Keratinocyte (primary cell): Measurements from ENCODE around the gene TACR2. TPM values are rescaled to one million over a fixed set of nuclear protein-coding genes. Genes with fewer than 3 reads are reported as not detected.
A peak's percentile ranks its signal among the peaks of the same experiment; 100 is the strongest.

Source experiments
- DNase-seq: peaks from one replicate; pipeline ENCODE4 v3.0.0-alpha.2; 2011; ENCODE audit warnings: low read depth, missing footprints, low spot score
- FAIRE-seq: peaks from 2 replicates; lab custom pipeline; 2011; peaks lifted over from hg19 to GRCh38; lab: Jason Lieb, UNC
- H2AFZ ChIP-seq: 2 replicates; pipeline ENCODE4 v1.6.0; 2012; ENCODE audit warnings: low read length, control low read depth, inconsistent platforms; ENCODE audit not compliant: control insufficient read depth
- H3K27ac ChIP-seq: 2 replicates; pipeline ENCODE4 v1.5.1; 2011; ENCODE audit warnings: low read length; ENCODE audit not compliant: control insufficient read depth, insufficient read depth
- H3K27me3 ChIP-seq: 3 replicates; pipeline ENCODE4 v1.6.0; 2011; ENCODE audit warnings: low read length; ENCODE audit not compliant: control insufficient read depth, insufficient read depth; ENCODE audit errors: extremely low read depth
- H3K36me3 ChIP-seq, 2 experiments: 2 replicates in 1 of 2; 3 replicates in 1 of 2; pipeline ENCODE4 v1.5.1; 2011; ENCODE audit warnings: low read length in 2 of 2, mild to moderate bottlenecking in 1 of 2; ENCODE audit not compliant: control insufficient read depth in 2 of 2, insufficient read depth in 2 of 2; ENCODE audit errors: extremely low read depth in 1 of 2
- H3K4me1 ChIP-seq: 3 replicates; pipeline ENCODE4 v1.5.1; 2011; ENCODE audit warnings: low read length; ENCODE audit not compliant: control insufficient read depth, insufficient read depth; ENCODE audit errors: extremely low read depth
- H3K4me2 ChIP-seq: 3 replicates; pipeline ENCODE4 v1.6.0; 2011; ENCODE audit warnings: low read depth, low read length; ENCODE audit not compliant: control insufficient read depth, insufficient read depth; ENCODE audit errors: extremely low read depth
- H3K4me3 ChIP-seq, 3 experiments: fragments of 200-600 bp in 1 of 3; sonication (generic) in 1 of 3; 2 replicates in 2 of 3; 3 replicates in 1 of 3; pipeline ENCODE4 v1.5.1; 2011 to 2016; ENCODE audit warnings: low read length in 3 of 3, mild to moderate bottlenecking in 3 of 3, control low read depth in 2 of 3, inconsistent platforms in 1 of 3, low read depth in 1 of 3, mixed read lengths in 1 of 3, mixed run types in 1 of 3, moderate library complexity in 1 of 3; ENCODE audit not compliant: control insufficient read depth in 2 of 3, insufficient read depth in 2 of 3; ENCODE audit errors: extremely low read depth in 1 of 3
- H3K79me2 ChIP-seq: 2 replicates; pipeline ENCODE4 v1.6.0; 2012; ENCODE audit warnings: low read length; ENCODE audit not compliant: control insufficient read depth, insufficient read depth
- H3K9ac ChIP-seq: 3 replicates; pipeline ENCODE4 v1.6.0; 2011; ENCODE audit warnings: low read length; ENCODE audit not compliant: control insufficient read depth, insufficient read depth; ENCODE audit errors: extremely low read depth
- H3K9me1 ChIP-seq: 3 replicates; pipeline ENCODE4 v1.6.0; 2011; ENCODE audit warnings: low read length; ENCODE audit not compliant: control insufficient read depth, insufficient read depth; ENCODE audit errors: extremely low read depth
- H3K9me3 ChIP-seq: 2 replicates; pipeline ENCODE4 v1.5.1; 2012; ENCODE audit warnings: low read depth, low read length; ENCODE audit not compliant: control insufficient read depth
- H4K20me1 ChIP-seq: 3 replicates; pipeline ENCODE4 v1.6.0; 2011; ENCODE audit warnings: low read length; ENCODE audit not compliant: control insufficient read depth, insufficient read depth; ENCODE audit errors: extremely low read depth
- EZH2 ChIP-seq: IDR thresholded peaks from one replicate; pipeline ENCODE4 v1.6.1; 2012; ENCODE audit warnings: inconsistent platforms, mild to moderate bottlenecking, low read length, moderate library complexity
- dilution Hi-C: fragments of 300-500 bp; cut with MboI; formaldehyde crosslinking; loops from one replicate; pipeline ENCODE4 v1.7.0; 2020; ENCODE audit warnings: low sequenced_read_pairs; ENCODE audit not compliant: extremely low pct_ligation_motif_present
- polyA plus RNA-seq, 5 experiments: library from polyadenylated mRNA; depleted of rRNA in 3 of 5; stranded (reverse) in 3 of 5; stranded (forward) in 1 of 5; unstranded in 1 of 5; fragments of >200 nt; gene quantifications; 1 replicate in 1 of 5; 2 replicates in 3 of 5; 3 replicates in 1 of 5; pipeline versions ENCODE4 v1.2.1 to v1.2.3, GENCODE V29; 2011 to 2012; ENCODE audit warnings: missing spikeins in 2 of 5, low read depth in 1 of 5, low replicate concordance in 1 of 5
- TF ChIP-seq, protein P1 (sequence below), 3 experiments: IDR thresholded peaks in 1 of 3; conservative IDR thresholded peaks in 1 of 3; optimal IDR thresholded peaks in 1 of 3; 2 replicates in 2 of 3; 3 replicates in 1 of 3; pipeline versions ENCODE3 to v1.5.1; 2011; ENCODE audit warnings: low read length in 3 of 3, mild to moderate bottlenecking in 3 of 3, moderate library complexity in 2 of 3, control low read depth in 1 of 3, inconsistent platforms in 1 of 3; ENCODE audit not compliant: insufficient read depth in 2 of 3; ENCODE audit errors: extremely low read depth in 1 of 3

TACR2 gene
- polyA plus RNA-seq, 1 donor (not counting 4 experiments of a cell fraction or from before 2014, with no cell fraction given): 0.07 TPM

DNA sequence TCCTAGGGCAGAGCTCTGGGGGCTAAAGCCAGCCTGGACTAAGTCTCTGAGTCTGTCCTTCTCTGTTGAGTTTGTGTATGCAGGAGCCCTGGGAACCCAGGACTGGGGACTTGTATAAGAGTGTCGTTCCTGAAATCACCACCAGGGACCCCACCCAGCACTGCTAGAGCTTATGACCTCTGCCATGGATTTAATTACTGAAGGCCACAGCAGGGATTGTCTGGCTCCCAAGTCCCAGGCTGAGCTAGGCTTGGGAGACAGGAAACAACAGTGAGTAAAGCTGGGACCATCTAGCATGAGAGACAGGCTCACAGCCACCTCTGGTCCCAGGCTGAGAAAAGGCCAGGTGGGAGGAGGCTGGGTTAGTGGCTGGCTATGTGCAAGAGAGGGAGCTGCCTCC lies 33.1 kb upstream of the TACR2 start:
- Histone ChIP-seq H3K36me3 (no peaks in the 10 kb centered on the region), H3K9me1 (no peaks in the 10 kb centered on the region), H3K27ac (no peak overlapping the region), H4K20me1 (no peaks in the 10 kb centered on the region), H3K4me3 (no peak overlapping the region), H3K4me1 (peaks cover 37% of the 10 kb centered on the region), H3K79me2 (no peaks in the 10 kb centered on the region), H3K9ac (no peak overlapping the region), H2AFZ (no peak overlapping the region), H3K27me3 (no peaks in the 10 kb centered on the region), H3K4me2 (no peak overlapping the region), H3K9me3 (no peaks in the 10 kb centered on the region)
- dilution Hi-C loops: no loop called here
- TF ChIP-seq, protein P1, sequence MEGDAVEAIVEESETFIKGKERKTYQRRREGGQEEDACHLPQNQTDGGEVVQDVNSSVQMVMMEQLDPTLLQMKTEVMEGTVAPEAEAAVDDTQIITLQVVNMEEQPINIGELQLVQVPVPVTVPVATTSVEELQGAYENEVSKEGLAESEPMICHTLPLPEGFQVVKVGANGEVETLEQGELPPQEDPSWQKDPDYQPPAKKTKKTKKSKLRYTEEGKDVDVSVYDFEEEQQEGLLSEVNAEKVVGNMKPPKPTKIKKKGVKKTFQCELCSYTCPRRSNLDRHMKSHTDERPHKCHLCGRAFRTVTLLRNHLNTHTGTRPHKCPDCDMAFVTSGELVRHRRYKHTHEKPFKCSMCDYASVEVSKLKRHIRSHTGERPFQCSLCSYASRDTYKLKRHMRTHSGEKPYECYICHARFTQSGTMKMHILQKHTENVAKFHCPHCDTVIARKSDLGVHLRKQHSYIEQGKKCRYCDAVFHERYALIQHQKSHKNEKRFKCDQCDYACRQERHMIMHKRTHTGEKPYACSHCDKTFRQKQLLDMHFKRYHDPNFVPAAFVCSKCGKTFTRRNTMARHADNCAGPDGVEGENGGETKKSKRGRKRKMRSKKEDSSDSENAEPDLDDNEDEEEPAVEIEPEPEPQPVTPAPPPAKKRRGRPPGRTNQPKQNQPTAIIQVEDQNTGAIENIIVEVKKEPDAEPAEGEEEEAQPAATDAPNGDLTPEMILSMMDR (optimal IDR thresholded peaks at IDR 0.05 in 1 of 3, IDR thresholded peaks at IDR 0.05 in 1 of 3, conservative IDR thresholded peaks at IDR 0.05 in 1 of 3; ENCODE audit: extremely low read depth in 1 of 3, insufficient read depth in 2 of 3, low read length in 3 of 3): peak; percentile 44 to 57 (median 56)
- TF ChIP-seq EZH2: no peak
- no peak for DNase-seq
- no peak for FAIRE-seq

DNA sequence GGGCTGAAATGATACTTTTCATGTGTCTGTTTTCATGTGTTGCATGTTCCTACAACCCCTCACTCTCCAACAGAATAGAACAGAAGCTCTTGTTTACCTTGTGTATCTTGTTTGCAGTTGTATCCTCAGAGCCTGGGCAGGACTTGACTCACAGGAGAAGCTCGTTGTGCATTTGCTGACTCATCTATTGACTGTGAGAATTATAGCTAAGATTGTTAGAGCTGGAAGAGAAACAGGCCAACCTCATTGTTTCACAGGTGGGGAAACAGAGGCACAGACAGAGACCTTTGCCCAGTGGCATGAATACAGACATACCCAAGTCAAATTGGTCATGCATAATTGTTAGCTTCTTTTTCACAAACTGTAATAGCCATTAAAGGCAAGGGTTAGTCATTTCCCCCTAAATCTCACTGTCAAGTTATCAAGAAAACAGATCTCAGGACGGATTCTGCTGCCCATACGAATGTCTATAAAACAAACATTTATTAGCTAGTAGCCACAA lies 30.0 kb upstream of the TACR2 start:
- peak overlapping the region; percentile 71 for H3K27ac ChIP-seq
- DNase-seq (no peak), FAIRE-seq (peak; percentile 93)
- no peaks in the 10 kb centered on the region for H3K27me3 ChIP-seq
- no peak overlapping the region for H2AFZ ChIP-seq
- dilution Hi-C loops: no loop called here
- peak overlapping the region; percentile 49 for H3K9ac ChIP-seq
- H3K9me3 ChIP-seq: no peaks in the 10 kb centered on the region
- H3K4me3 ChIP-seq: peak overlapping the region in 2 of 3 experiments; percentile 16 to 19
- H3K36me3 ChIP-seq: no peaks in the 10 kb centered on the region
- TF ChIP-seq, protein P1 (optimal IDR thresholded peaks at IDR 0.05 in 1 of 3, IDR thresholded peaks at IDR 0.05 in 1 of 3, conservative IDR thresholded peaks at IDR 0.05 in 1 of 3; ENCODE audit: extremely low read depth in 1 of 3, insufficient read depth in 2 of 3, low read length in 3 of 3): no peak
- TF ChIP-seq EZH2: no peak
- H4K20me1 ChIP-seq: no peaks in the 10 kb centered on the region
- H3K4me2 ChIP-seq: peak overlapping the region; percentile 61
- H3K79me2 ChIP-seq: no peaks in the 10 kb centered on the region
- H3K4me1 ChIP-seq: peaks cover 33% of the 10 kb centered on the region
- no peaks in the 10 kb centered on the region for H3K9me1 ChIP-seq
